Right renal cortex interstitium (tissue), 3 donors: ENCODE data around the gene FAM111B. TPM values are rescaled to one million over a fixed set of nuclear protein-coding genes. Genes with fewer than 3 reads are reported as not detected.
"Not testable (repeated sequence)": the region's sequence is repeated elsewhere in the genome, so short reads cannot be mapped to it uniquely, and the experiment has no call there.

ENCODE experiments used
- DNase-seq, 3 donors: peaks; one replicate each; pipeline ENCODE4 v3.0.0-alpha.2; 2013; ENCODE audit warnings: low read depth in 3 of 3, low spot score in 2 of 3
- polyA plus RNA-seq, 3 donors: library from polyadenylated mRNA; unstranded; fragments of 120-200 nt; gene quantifications; one replicate each; pipeline ENCODE4 v1.2.1, GENCODE V29; 2013; ENCODE audit not compliant: insufficient read length in 3 of 3

The FAM111B gene, protein sequence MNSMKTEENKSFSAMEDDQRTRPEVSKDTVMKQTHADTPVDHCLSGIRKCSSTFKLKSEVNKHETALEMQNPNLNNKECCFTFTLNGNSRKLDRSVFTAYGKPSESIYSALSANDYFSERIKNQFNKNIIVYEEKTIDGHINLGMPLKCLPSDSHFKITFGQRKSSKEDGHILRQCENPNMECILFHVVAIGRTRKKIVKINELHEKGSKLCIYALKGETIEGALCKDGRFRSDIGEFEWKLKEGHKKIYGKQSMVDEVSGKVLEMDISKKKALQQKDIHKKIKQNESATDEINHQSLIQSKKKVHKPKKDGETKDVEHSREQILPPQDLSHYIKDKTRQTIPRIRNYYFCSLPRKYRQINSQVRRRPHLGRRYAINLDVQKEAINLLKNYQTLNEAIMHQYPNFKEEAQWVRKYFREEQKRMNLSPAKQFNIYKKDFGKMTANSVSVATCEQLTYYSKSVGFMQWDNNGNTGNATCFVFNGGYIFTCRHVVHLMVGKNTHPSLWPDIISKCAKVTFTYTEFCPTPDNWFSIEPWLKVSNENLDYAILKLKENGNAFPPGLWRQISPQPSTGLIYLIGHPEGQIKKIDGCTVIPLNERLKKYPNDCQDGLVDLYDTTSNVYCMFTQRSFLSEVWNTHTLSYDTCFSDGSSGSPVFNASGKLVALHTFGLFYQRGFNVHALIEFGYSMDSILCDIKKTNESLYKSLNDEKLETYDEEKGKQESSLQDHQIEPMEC
- polyA plus RNA-seq, result 10 to 100 TPM; 13.2 to 16.8 (median 15.4) TPM

DNA sequence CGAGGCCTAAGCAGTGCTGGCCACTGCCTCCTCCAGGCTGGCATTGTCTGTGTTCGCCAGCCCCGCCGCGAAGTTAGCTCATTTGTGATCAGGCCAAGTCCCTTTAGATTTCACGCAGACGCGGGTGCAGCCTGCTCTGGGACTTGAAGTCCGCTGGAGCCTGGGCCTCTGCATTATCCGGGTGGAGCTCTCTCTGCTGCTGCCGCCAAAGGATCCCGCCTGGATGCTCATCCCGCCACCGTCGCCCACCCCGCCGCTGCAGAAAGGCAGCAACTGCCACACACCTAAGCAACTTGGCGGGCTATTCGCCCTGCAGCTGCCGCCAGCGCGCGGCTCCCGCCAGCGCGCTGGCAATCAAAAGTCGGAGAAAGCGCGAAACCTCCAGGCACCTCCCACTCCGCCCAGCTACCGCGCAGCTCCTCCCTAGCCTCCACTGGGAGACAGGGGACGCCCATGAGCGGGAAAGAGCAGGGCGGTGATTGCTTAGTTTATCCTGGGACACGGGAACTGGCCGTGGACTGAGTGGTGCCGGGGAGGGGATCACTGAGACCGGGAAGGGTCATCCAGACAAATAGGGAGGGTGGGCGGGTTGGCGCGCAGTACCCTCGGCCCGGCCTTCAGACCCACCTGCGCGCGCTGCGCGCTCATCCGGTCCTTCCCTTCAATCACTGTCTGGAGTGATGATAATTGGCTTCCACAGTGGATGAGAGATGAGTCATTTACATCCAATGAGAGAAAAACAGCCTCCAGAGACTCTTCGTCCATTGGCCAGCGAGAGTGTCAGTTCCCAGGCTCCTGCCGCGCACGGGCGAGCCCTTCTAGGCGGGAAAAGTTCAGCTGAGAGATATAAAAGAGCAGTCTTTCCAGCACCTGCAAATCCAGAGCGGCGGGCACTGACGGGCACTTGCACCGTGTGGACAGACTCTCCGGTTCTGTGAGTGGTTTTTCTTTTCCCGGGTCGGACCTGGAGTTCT lies at the start of gene FAM111B:
Gene FAM111B, plus strand, starts transcription at position 875 of the 974 bp plus-strand sequence. CDS start 2,389 bp downstream, outside the sequence.
- peak; percentile 62 to 87 (median 74) for DNase-seq

DNA sequence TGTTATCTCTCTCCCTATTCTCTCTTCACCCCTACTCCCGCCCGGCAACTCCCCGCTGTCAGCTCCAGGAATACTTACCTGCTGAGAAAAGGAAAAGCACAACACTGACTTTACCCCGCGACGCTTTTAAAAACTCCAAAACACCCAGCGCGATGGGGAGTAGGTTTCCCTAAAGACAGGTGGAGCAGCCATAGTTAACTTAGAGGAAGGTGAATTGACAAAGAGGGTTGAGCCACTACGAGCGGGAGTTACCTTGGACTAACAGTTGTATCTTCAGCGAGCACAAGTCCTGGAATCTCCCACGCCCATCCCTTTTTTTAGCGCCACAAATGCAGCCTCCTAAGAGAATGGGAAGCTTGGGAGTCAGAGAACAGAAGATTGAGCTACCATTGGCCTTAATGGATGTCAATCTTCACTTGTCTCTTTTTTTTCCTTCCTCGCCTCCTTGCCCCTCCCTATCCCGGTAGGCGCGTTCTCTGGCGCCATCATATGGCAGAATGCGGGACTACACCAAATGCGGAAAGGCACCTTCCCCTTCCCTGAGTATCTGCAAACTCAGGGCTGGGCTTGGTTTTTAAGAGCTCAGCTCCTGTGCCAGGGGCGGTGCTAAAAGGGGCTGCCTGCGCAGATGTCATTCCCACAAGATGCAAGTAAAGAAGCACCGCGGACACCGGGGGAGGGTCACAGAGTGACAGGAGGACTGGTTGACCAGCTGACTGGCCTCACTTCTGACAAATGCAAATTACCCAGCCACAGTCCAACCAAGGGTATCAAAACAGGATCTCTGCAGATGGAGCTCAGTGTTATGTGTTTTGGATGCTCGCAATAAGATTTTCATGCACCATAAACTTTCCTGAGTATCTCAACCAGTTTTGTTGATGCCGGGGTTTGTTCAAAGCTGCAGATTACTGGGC lies 48.7 kb upstream of the FAM111B start:
- peak; percentile 63 to 81 (median 76) for DNase-seq

DNA sequence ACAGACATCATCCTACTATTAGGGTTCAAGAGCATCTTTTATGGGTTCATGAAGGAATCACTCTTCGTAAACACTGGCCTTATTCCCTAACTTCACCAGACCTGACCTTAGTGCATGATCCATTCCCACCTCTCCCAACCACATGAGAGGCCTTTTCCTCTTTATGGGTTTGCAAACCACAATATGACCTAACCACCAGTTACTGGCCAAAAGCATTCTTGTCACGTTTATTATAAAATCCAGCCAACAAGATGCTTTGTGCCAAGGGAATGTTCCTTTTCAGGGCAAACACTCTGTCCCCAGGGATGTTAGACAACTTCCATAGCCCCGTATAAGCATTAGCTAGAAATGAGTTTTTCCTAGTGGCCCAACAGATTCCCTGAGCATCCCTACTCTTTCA lies 46.9 kb upstream of the FAM111B start:
- not testable (repeated sequence) for DNase-seq

DNA sequence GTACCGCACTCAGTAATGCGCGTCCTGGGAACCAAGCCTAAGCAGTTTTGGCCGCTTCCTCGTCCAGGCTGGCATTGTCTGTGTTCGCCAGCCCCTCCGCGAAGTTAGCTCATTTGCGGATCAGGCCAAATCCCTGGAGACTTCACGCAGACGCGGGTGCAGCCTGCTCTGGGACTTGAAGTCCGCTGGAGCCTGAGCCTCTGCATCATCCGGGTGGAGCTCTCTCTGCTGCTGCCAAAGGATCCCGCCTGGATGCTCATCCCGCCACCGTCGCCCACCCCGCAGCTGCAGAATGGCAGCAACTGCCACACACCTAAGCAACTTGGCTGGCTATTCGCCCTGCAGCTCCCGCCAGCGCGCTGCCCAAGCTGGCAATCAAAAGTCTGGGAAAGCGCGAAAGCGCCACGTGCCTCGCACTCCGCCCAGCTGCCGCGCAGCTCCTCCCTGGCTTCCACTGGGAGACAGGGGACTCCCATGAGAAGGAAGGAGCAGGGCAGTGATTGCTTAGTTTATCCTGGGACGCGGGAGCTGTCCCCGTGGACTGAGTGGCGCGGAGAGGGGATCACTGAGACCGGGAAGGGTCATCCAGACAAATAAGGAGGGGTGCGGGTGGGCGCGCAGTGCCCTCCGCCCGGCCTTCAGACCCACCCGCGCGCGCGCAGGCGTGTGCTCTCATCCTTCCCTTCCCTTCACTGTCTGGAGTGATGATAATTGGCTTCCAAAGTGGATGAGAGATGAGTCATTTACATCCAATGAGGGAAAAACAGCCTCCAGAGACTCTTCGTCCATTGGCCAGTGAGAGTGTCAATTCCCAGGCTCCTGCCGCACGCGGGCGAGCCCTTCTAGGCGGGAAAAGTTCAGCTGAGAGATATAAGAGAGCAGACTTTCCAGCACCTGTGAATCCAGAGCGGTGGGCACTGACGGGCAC lies 44.2 kb upstream of the FAM111B start:
- no peak for DNase-seq

DNA sequence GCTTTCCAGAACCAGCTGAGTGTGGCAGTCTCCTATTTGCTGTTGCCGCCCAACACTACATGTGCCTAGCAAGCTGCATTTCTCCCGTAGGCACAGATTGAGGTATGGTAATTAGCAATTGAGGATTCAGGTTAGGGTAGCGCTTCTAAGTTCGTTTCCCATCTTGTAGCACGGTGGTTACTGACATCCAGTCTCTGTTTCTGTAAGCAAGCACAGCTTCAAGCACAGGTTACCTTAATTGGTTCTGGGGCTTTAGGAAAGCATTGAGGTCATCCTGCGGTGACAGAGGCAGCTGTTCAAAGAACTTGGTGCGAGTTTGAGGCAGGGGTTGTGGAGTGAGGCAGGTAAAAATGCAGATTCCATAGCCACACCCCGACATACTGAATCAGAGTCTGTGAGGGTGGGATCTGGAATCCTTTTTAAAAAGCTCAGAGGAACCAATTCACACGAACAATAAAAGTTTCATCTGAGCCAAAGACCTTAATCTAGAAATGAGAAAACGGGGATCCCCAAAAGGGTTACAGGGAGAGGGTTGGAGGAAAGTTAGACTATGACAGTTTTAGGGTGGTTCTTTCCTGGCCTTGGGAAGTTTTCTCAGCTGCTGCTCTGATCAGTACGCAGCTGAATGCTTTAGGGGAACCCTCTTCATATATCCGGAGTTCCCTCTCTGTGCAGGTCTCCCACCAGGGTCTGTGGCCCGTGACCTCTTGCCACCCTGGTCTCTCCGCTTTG lies 42.9 kb upstream of the FAM111B start:
- DNase-seq, result not testable (repeated sequence)

DNA sequence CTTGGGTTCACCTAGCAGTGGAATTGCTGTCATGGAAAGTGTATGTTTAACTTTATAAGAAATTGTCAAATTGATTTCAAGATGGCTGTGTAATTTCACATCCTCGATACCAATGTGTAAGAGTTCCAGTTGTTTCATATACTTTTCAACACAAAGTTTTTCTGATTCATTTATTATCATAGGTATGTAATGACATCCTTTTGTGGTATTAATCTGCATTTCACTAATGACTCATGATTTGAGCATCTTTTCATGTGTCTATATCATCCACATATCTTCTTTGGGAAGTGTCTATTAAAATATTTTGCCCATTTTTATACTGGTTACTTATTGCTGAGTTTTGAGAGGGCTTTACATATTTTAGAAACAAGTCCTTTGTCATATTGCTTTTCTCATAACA lies 38.0 kb upstream of the FAM111B start:
- DNase-seq, result no peak

GRCh38 chr11:59076876-59077571 lies 30.0 kb upstream of the FAM111B start:
- no peak for DNase-seq

DNA sequence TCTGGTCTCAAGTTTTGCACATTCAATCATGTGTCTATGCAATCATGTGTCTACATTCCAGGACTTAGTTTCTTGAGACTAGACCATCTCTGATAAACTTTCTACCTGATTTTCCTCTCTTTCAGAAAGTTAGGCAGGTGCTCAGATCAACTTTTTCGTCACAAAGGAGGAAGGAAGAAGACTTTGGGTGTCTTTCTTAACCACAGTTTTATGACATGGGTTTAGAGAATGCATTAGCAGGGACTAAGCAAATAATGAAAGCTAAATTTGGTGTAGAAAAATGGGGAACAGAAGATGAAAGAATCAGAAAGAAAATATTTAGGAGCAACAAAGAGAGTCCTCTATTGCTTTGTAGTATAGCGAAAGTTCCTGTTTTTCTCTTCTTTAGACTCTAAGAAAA lies 28.6 kb upstream of the FAM111B start:
- DNase-seq, result no peak

- no peak for DNase-seq
Measured at GRCh38 chr11:59079086-59079485, 28.0 kb upstream of the FAM111B start.

DNA sequence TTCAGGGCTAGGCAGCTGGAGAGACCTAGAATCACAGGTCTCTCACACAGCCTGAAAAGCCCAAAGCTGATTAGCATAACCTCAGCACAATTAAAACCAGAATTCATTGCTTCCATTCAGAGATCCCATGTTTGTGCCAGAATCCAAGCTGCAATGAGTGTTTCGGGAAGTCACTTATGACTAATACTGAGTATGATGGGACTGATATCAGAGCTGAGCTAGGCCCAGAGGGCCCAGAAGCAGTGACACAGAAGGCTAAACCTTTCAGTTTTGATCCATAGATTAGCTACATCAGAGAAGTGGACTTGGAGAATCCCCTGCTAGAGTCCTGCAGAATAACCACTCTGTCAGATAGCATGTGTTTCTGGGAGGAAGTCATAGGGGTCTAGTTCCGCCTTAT lies 26.6 kb upstream of the FAM111B start:
- not testable (repeated sequence) for DNase-seq

GRCh38 chr11:59081430-59082020 lies 25.5 kb upstream of the FAM111B start:
- not testable (repeated sequence) for DNase-seq

- DNase-seq, result not testable (repeated sequence)
Measured at GRCh38 chr11:59086007-59086406, 21.0 kb upstream of the FAM111B start, which contains the start of gene GLYATL1B. TSS of gene GLYATL1B (plus strand) at chr11:59086307. CDS start at chr11:59086307, 0 bp downstream.

DNA sequence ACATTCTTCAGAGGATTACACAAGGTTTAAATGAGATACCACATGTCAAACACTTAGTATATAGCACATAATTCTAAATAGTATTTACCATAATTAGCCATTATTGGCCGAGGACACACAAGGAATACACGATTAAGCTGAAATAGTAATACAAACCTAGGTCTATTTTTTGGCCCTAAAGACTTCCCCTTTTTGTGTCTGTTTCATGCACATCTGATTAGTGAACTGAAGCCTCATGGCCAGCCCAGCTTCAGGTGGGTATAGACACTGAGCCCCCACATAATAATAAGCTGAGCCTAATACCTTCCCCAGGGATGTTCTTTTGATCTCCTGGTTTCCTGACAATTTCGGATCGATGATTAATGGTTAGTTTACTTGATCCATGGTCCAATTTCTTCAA lies 18.9 kb upstream of the FAM111B start:
- DNase-seq, result no peak

DNA sequence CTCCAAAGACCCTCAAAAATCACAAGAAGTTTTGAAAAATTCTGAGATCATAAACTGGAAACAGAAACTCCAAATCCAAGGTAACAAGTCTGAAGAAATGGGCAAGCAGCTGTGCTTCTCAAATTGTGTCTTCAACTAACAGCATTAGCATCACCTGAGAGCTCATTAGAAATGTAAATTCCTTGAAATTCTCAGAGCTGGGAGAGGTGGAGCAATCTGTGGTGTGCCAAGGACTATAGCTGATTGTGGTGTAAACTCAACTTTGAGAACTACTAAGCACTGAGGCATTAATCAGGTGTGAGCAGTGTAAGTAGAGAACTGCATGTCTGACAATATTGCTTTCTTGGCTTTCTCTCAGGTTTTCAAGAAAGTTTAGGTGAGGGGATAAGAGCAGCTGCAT lies 13.5 kb upstream of the FAM111B start:
- DNase-seq, result not testable (repeated sequence)

DNA sequence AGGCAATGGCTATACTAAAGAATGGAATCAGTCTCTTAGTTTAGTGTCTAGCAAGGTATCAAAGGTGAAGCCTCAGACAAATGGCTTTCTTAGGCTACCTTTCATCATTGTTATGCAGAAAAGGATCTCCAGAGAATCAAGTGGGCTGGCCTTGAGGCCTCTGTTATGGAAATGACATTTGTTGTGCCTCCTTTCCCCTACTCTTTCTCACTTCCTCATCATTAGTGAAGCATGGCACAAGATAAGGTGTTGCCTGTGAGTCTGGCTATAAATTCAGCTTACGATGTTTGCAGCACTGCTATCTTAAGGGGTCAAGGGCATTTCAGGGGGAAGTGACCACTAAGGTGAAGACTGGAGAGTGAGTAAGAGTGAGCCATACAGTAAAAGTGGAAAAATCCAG lies 11.8 kb upstream of the FAM111B start:
- not testable (repeated sequence) for DNase-seq

DNA sequence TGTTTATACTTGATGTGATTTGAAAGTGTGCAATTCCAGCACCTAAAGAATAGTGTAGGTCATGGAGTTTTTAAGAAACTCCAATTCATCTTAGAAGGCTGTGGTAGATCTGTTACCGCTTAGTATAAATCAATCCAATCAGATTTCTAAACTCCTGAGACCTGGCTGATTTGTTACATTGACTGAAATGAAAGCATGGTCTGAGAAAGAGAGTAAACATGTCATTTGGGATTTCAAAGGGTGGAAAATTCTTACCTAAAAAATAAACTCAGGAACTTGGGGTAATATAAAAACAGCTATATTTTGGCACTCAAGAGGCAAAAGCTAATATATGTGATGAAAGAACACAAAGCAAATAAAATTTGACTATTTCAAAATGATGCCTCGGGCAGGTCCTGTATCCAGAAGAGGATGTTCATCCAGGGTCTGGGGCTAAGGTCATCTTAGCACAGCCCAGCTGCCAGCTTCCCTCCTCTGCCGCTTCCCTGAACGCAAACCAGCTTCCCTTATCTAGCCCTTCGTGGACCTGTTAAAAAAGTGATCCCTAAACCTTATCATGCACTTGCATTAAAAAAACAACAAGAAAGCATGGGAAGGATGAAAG lies 11.0 kb upstream of the FAM111B start:
- DNase-seq, result not testable (repeated sequence)
